Activated naive CD8-positive, alpha-beta T cell treated with anti-CD3 and anti-CD28 coated beads, Interleukin-2, amount 10 ng/mL, durations not matched to agents 7 days and 5 days (primary cell): Measurements from ENCODE around the gene MPC1L. TPM values are rescaled to one million over a fixed set of nuclear protein-coding genes. Genes with fewer than 3 reads are reported as not detected.
"Not testable (repeated sequence)": the region's sequence is repeated elsewhere in the genome, so short reads cannot be mapped to it uniquely, and the experiment has no call there.

ENCODE experiments used
- ATAC-seq: fragments of 150-1000 bp; cut with Tn5 transposase; one replicate; pipeline ENCODE4 v1.10.0; 2021; ENCODE audit warnings: low read depth, moderate library complexity
- POLR2A ChIA-PET: fragments of 350-600 bp; sonication (Branson Sonifier 250); formaldehyde crosslinking; loops from one replicate; lab custom pipeline; 2021; ENCODE audit warnings: antibody characterized with exemption; lab: Charles Lee
- DNase-seq: peaks from one replicate; pipeline ENCODE4 v3.0.0; 2021
- H3K27ac Mint-ChIP-seq: one replicate; pipeline ENCODE4 v1.8.0; 2022; ENCODE audit warnings: mild to moderate bottlenecking, mixed read lengths
- H3K27me3 Mint-ChIP-seq: one replicate; pipeline ENCODE4 v1.8.0; 2022; ENCODE audit warnings: mild to moderate bottlenecking, moderate library complexity, mixed read lengths
- H3K36me3 Mint-ChIP-seq: one replicate; pipeline ENCODE4 v1.8.0; 2021; ENCODE audit warnings: mild to moderate bottlenecking, mixed read lengths
- H3K4me1 Mint-ChIP-seq: one replicate; pipeline ENCODE4 v1.8.0; 2021; ENCODE audit warnings: mixed read lengths
- H3K4me3 Mint-ChIP-seq: one replicate; pipeline ENCODE4 v1.8.0; 2022; ENCODE audit warnings: mild to moderate bottlenecking, moderate library complexity, mixed read lengths
- H3K9me3 Mint-ChIP-seq: one replicate; pipeline ENCODE4 v1.8.0; 2021; ENCODE audit warnings: mixed read lengths
- total RNA-seq, 2 experiments: library from RNA; stranded (reverse); gene quantifications; one replicate each; pipeline ENCODE4 v1.2.3, GENCODE V29; 2021

The MPC1L gene
- total RNA-seq, 2 experiments from 2014 or later = not detected

DNA sequence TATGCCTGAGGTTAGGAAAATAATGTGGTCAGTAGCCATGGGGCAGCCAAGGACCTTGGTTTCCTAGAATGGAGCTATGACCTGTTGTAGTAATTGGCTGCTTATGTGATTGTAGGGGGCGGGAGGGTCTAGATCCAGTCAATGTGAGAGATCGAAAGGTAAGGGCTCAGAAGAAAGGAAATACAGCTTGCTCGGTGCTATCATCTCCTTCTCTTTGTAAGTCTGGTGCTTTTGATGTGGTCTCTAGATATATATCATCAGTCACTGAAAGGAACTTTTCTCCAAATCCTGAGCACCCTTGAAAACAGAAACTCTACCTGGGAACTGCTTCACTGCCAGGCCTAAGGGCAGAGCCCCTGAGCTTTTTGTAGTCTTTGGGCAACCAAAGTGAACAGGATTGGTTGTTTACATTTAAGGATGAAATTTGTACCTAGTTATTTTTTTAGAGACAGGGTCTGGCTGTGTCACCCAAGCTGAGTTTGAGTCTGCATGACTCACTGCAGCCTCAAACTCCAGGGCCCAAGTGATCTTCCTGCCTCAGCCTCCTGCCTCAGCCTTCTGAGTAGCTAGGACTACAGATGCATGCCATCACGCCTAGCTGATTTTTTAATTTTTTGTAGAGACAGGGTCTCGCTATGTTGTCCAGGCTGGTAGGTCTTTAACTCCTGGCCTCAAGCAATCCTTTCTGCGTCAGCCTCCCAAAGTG is 33.5 kb upstream of the MPC1L start:
- Mint-ChIP-seq H3K36me3 (peaks cover 10% of the 10 kb centered on the region), H3K4me3 (peak overlapping the region; percentile 41), H3K27ac (peak overlapping the region; percentile 83), H3K4me1 (peaks cover 22% of the 10 kb centered on the region)
- not testable (repeated sequence) for H3K9me3 Mint-ChIP-seq, DNase-seq, H3K27me3 Mint-ChIP-seq
- POLR2A ChIA-PET = interaction anchor here (0.7 to 1.2 kb wide), 3 partner anchors 8 to 54 kb away, joined by 3 to 5 read pairs (median 4); partner anchors contain the start of gene ATP6AP2
- ATAC-seq = peak; percentile 96

DNA sequence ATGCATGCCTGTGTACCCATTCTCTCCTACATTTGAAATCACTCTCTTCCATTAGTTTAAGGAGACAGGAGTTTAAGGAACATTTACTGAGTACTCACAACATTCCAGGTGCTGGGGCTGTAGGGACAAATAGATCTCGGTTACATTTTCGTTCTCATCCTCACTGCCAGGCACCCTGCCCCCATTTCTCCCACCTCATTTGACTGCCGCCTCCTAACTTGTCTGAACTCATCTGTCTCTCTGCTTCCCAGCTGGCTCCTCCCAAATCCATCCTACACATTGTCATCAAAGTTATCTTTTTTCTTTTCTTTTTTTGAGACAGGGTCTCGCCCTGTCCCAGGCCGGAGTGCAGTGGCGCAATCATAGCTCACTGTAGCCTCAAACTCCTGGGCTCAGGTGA is 19.8 kb upstream of the MPC1L start:
- H3K36me3 Mint-ChIP-seq = peaks cover 16% of the 10 kb centered on the region

DNA sequence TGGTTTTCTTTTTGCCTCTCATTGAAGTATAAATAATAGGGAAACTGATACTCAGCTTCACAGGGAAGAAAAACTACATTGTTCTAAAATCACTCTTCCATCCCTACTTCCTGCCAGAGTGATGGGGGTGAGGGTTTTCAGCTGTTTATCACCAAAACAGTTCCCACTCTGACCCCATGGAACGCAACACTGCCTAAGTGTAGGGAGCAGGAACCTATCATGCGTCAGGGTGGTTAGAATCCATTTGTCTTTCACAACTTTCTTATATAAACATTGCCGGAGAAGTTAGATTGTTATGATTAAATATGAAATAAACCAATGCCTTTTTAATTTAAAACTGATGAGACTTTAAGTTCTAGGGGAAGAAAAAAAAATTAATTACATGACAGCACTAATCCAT is 15.8 kb upstream of the MPC1L start:
- no peak for ATAC-seq
- H3K4me1 Mint-ChIP-seq = no peaks in the 10 kb centered on the region
- DNase-seq = no peak
- H3K4me3 Mint-ChIP-seq = no peak overlapping the region
- H3K27ac Mint-ChIP-seq = no peak overlapping the region
- H3K27me3 Mint-ChIP-seq = no peaks in the 10 kb centered on the region
- peaks cover 4% of the 10 kb centered on the region for H3K36me3 Mint-ChIP-seq
- POLR2A ChIA-PET = no interaction called here
- no peaks in the 10 kb centered on the region for H3K9me3 Mint-ChIP-seq

More for the DNA sequence above, 19.8 kb upstream of the MPC1L start:
- ATAC-seq (no peak), DNase-seq (no peak)
- H3K27me3 Mint-ChIP-seq = no peaks in the 10 kb centered on the region
- no peak overlapping the region for H3K4me3 Mint-ChIP-seq
- no peaks in the 10 kb centered on the region for H3K4me1 Mint-ChIP-seq
- H3K27ac Mint-ChIP-seq = no peak overlapping the region
- POLR2A ChIA-PET = no interaction called here
- H3K9me3 Mint-ChIP-seq = no peaks in the 10 kb centered on the region

DNA sequence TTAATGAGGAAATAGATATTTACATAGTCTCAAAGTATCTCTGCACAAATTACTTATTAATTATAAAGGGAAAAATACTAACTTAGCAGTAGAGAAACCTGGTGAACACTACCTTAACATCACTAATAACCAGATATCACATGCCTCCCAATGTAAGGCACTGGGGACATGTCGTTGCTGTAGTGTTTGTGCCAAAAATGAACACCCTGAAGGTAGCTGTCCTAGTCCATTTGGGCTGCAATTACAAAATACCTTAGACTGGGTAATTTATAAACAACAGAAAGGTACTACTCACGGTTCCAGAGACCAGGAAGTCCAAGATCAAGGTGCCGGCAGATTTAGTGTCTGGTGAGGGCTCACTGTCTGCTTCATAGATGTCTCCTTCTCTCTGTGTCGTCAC is 10.7 kb upstream of the MPC1L start:
- Mint-ChIP-seq H3K27ac (no peak overlapping the region), H3K9me3 (no peaks in the 10 kb centered on the region), H3K4me1 (no peaks in the 10 kb centered on the region), H3K36me3 (no peaks in the 10 kb centered on the region), H3K4me3 (no peak overlapping the region), H3K27me3 (no peaks in the 10 kb centered on the region)
- no peak for DNase-seq
- no peak for ATAC-seq
- POLR2A ChIA-PET = no interaction called here

DNA sequence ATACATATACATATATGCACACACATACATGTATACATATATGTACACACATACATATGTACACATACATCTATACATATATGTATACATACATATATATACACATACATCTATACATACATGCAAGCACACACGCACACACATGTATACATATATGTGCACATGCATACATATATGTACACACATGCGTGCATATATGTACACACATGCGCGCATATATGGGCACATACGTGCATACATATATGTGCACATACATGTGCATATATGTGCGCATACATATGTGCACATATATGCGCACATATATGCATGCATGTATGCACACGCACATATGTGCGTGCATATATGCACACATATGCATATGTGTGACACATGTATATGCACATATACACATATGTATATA is 7.3 kb upstream of the MPC1L start:
- Mint-ChIP-seq H3K27ac (no peak overlapping the region), H3K9me3 (no peaks in the 10 kb centered on the region), H3K36me3 (no peaks in the 10 kb centered on the region), H3K27me3 (no peaks in the 10 kb centered on the region), H3K4me3 (no peak overlapping the region), H3K4me1 (no peaks in the 10 kb centered on the region)
- POLR2A ChIA-PET = no interaction called here
- DNase-seq = no peak
- no peak for ATAC-seq

DNA sequence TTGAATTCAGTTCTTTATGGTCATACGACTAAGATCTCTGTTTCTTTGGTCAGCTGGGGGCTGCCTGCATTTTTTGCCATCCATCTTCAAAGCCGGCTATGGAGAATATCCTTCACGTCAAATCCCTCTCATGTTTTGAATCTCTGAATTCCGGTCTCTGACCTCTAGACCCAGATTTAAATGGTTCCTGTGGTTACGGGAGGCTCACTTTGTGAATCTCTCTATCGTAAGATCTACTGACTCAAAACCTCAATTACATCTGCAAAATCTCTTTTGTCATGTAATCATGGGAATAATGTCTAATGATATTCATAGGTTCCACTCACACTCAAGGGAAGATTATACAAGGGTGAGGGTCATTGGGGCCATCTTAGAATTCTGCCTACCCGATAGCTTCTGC is 5.7 kb upstream of the MPC1L start:
- POLR2A ChIA-PET = no interaction called here
- H3K4me3 Mint-ChIP-seq = no peak overlapping the region
- no peaks in the 10 kb centered on the region for H3K27me3 Mint-ChIP-seq
- H3K9me3 Mint-ChIP-seq = no peaks in the 10 kb centered on the region
- no peak for ATAC-seq
- DNase-seq = no peak
- no peak overlapping the region for H3K27ac Mint-ChIP-seq
- H3K36me3 Mint-ChIP-seq = no peaks in the 10 kb centered on the region
- H3K4me1 Mint-ChIP-seq = no peaks in the 10 kb centered on the region

DNA sequence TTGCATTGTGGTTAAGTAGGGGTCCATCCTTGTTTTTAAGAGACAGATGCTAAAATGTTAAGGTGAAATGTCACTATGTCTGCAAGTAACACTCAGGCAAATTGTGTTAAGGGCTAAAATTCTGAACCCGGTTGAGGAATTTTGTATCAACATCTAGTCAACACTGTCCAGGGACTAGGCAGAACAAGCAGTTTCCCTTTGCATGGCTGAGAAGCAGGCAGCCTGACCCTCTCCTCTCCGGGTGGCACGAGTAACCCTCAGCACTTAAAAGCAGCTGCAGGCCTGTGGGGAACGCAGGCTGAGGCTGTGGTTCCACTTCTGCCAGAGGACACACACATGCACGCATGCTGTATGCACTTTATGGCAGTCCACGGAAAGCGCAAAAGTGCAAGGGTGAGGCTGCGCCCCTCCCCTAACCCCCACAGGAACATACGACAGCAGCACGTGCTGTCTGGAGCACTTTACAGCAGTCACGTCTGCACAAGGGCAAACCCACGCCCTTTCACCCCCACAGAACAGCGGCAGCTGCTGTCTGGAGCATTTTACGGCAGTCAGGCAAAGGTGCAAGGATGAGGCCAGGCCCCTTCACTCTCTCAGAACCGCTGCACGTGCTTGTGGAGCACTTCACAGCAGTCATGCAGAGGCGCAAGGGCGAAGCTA is 619 bp upstream of the MPC1L start:
- Mint-ChIP-seq H3K4me1 (no peaks in the 10 kb centered on the region), H3K4me3 (no peak overlapping the region), H3K36me3 (no peaks in the 10 kb centered on the region), H3K27ac (no peak overlapping the region), H3K9me3 (no peaks in the 10 kb centered on the region), H3K27me3 (no peaks in the 10 kb centered on the region)
- POLR2A ChIA-PET = no interaction called here
- no peak for DNase-seq
- ATAC-seq = no peak

DNA sequence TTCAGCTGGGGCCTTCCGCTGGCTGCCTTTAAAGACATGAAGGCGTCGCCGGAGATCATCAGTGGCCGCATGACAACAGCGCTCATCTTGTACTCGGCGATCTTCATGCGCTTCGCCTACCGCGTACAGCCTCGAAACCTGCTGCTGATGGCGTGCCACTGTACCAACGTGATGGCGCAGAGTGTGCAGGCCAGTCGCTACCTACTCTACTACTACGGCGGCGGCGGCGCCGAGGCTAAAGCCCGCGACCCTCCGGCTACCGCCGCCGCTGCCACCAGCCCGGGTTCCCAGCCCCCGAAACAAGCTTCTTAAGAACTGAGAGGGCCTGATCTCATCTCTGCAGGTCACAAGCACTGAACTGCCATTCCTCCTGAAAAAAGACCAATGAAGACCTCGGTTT is 437 bp downstream of the MPC1L start:
- POLR2A ChIA-PET = interaction anchor here (1.0 kb wide), 1 partner anchor 12 kb away, joined by 3 read pairs; no protein-coding TSS in a partner anchor
- Mint-ChIP-seq H3K36me3 (peaks cover 7% of the 10 kb centered on the region), H3K27ac (no peak overlapping the region), H3K4me1 (no peaks in the 10 kb centered on the region), H3K27me3 (no peaks in the 10 kb centered on the region), H3K4me3 (no peak overlapping the region), H3K9me3 (no peaks in the 10 kb centered on the region)
- DNase-seq = no peak
- no peak for ATAC-seq

DNA sequence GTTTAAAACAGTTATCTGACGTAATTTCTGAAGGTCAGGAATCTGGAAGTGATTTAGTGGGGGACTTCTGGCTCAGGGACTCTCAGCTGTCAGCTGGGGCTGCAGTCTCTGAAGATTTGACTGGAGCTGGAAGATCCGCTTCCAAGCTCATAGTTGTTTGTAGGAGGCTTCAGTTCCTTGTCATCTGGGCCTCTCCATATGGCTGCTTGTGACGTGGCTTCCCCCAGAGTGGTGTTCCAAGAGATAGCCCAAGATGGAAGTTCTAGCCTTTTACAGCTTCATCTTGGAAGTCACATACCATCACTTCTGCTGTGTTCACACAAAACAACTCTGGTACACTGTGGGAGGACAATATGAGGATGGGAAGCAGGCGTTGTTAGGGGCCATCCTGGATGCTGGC is 2.1 kb downstream of the MPC1L start:
- H3K36me3 Mint-ChIP-seq = peaks cover 7% of the 10 kb centered on the region
- H3K27me3 Mint-ChIP-seq = no peaks in the 10 kb centered on the region
- ATAC-seq (no peak), DNase-seq (no peak)
- no peak overlapping the region for H3K27ac Mint-ChIP-seq
- no peaks in the 10 kb centered on the region for H3K4me1 Mint-ChIP-seq
- H3K4me3 Mint-ChIP-seq = no peak overlapping the region
- no peaks in the 10 kb centered on the region for H3K9me3 Mint-ChIP-seq
- POLR2A ChIA-PET = no interaction called here

DNA sequence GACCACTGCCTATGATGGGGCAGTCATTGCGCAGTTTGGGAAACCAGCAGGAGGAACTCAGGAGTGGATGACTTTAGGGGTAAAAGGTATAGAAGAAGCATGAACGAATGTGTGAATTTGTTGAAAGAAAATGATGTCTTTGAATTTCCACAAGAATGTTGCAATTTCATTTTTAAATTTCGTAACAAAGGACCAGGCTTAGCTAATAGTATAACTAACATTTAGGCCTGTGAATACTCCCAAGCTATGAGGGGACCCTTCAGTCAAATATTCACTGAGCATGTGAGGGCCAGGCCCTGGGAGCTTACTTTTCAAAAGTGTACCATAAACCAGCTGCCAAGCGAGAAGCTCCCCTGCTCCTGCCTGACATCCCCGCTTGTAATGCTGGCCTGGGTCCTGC is 5.3 kb downstream of the MPC1L start:
- POLR2A ChIA-PET = no interaction called here
- H3K36me3 Mint-ChIP-seq = peaks cover 13% of the 10 kb centered on the region
- no peaks in the 10 kb centered on the region for H3K27me3 Mint-ChIP-seq
- no peak for ATAC-seq
- no peak overlapping the region for H3K4me3 Mint-ChIP-seq
- no peaks in the 10 kb centered on the region for H3K9me3 Mint-ChIP-seq
- H3K4me1 Mint-ChIP-seq = peaks cover 2% of the 10 kb centered on the region
- H3K27ac Mint-ChIP-seq = no peak overlapping the region
- no peak for DNase-seq

DNA sequence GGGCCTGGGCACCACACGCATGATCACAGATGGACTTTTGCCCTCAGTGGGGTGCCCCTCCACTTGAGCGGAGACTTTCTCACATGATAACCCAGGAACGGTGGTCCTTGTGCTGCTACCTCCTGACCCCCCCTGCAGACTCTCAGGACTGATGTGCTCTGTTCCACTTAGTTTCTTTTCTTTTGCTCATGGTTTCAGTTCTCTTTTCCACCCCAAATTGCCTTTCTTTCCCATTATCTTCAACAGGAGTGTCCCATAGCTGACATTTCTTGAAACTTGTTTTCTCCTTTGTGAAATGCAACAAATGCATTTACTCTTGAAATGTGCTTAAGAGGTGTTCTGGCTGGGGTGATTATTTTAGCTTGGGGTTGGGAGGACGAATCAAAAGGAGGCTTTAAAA is 9.0 kb downstream of the MPC1L start:
- Mint-ChIP-seq H3K27me3 (no peaks in the 10 kb centered on the region), H3K36me3 (peaks cover 29% of the 10 kb centered on the region), H3K27ac (no peak overlapping the region), H3K9me3 (no peaks in the 10 kb centered on the region), H3K4me1 (peaks cover 9% of the 10 kb centered on the region), H3K4me3 (no peak overlapping the region)
- POLR2A ChIA-PET = no interaction called here
- ATAC-seq = no peak
- no peak for DNase-seq

DNA sequence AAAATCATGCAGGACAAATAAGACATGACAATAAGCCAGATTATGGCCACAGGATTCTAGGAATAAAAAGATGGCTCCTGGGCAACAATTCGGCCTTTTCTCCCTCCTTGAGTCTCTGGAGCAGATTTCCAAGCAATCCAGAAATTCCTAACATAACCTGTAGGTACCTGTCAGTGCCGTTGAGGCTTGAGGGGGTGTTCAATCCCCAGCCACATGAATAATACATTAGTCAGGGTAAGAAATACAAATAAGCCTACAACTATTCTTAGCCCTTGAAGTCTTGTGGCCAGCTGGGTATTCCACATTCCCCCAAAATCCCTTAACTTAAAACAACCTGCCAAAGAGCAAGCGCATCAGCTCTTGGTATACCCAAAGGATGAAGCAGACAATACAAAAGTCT is 14.5 kb downstream of the MPC1L start:
- POLR2A ChIA-PET = no interaction called here
- no peak overlapping the region for H3K4me3 Mint-ChIP-seq
- no peaks in the 10 kb centered on the region for H3K27me3 Mint-ChIP-seq
- H3K27ac Mint-ChIP-seq = no peak overlapping the region
- H3K4me1 Mint-ChIP-seq = peaks cover 17% of the 10 kb centered on the region
- ATAC-seq (no peak), DNase-seq (no peak)
- no peaks in the 10 kb centered on the region for H3K9me3 Mint-ChIP-seq
- H3K36me3 Mint-ChIP-seq = peaks cover 30% of the 10 kb centered on the region

DNA sequence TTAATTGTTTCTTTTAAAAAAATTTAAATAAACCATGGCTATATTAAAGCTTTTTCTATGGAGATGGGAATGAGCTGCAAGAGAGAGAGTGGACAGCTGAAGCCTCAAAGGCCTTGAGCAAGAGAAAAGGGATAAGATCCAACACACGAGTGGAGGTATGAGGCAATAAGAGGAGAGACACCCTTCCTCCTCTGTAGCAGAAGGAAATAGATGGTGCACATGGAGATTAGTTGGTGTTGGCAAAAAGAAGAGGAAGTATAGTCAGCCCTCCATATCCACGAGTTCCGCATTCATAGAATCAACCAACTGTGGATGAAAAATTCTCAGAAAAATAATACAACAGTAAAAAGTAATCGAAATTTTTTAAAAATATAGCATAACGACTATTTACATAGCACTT is 20.9 kb downstream of the MPC1L start:
- Mint-ChIP-seq H3K27me3 (no peaks in the 10 kb centered on the region), H3K27ac (peak overlapping the region; percentile 90), H3K4me1 (peaks cover 19% of the 10 kb centered on the region), H3K4me3 (peak overlapping the region; percentile 91), H3K36me3 (peaks cover 20% of the 10 kb centered on the region), H3K9me3 (no peaks in the 10 kb centered on the region)
- ATAC-seq = no peak
- no peak for DNase-seq
- POLR2A ChIA-PET = interaction anchor here (1.4 kb wide), 1 partner anchor 63 kb away, joined by 4 read pairs; the partner anchor contains the start of gene ATP6AP2

DNA sequence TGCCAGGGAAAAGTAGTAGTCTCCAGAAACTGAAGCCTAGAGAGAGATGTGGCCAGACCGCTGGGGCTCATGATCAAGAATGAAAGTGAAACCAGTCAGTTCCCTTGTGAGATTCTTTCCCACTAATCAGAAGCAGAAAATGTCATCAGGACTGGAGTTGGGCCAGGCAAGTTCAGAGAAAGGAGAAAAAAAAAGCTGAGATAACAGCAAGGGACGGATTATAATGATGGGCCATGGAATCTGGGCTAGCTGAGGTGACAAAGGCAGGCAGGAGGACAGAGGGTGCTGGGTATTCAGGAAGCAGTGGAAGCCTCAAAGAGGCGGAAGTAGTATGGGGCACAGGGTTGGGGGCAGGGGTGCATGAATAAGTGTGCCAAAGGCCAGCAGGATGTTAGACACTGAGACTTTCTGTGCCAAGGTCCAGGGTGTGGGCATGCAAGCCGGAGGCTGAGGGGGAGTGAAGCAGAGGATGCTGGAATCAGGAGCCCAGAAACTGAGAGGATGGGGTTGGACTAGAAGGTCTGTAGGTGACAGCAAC is 21.7 kb downstream of the MPC1L start:
- Mint-ChIP-seq H3K4me1 (peaks cover 19% of the 10 kb centered on the region), H3K9me3 (no peaks in the 10 kb centered on the region), H3K27me3 (no peaks in the 10 kb centered on the region), H3K36me3 (peaks cover 20% of the 10 kb centered on the region), H3K4me3 (peak overlapping the region; percentile 91), H3K27ac (peak overlapping the region; percentile 96)
- DNase-seq (peak; percentile 51), ATAC-seq (peak; percentile 57)
- POLR2A ChIA-PET = interaction anchor here (0.5 to 1.4 kb wide), 2 partner anchors 64 to 71 kb away, joined by 4 read pairs; partner anchors contain the start of gene ATP6AP2
